ENCODE measurements around the gene ZNF232. TPM values are rescaled to one million over a fixed set of nuclear protein-coding genes. Genes with fewer than 3 reads are reported as not detected.
"Not testable (repeated sequence)": the region's sequence is repeated elsewhere in the genome, so short reads cannot be mapped to it uniquely, and the experiment has no call there.

Gene ZNF232
- total RNA-seq, 1 donor from 2014 or later = 7.3 TPM

- peak; percentile 56 for DNase-seq
These were observed 14.4 kb downstream of the ZNF232 start for GRCh38 chr17:5097101-5097834.

- DNase-seq = no peak
These were observed 15.0 kb downstream of the ZNF232 start for GRCh38 chr17:5096731-5097100.

- DNase-seq = no peak
These were observed 19.3 kb downstream of the ZNF232 start for GRCh38 chr17:5092218-5093010.

GRCh38 chr17:5080591-5080990 is 31.1 kb downstream of the ZNF232 start:
- DNase-seq = no peak

GRCh38 chr17:5078106-5079028 is 33.3 kb downstream of the ZNF232 start, which contains the start of gene ZFP3:
ZFP3 (plus strand) TSS chr17:5078467; CDS start chr17:5091505, 13,038 bp downstream.
- peak; percentile 73 for DNase-seq

DNA sequence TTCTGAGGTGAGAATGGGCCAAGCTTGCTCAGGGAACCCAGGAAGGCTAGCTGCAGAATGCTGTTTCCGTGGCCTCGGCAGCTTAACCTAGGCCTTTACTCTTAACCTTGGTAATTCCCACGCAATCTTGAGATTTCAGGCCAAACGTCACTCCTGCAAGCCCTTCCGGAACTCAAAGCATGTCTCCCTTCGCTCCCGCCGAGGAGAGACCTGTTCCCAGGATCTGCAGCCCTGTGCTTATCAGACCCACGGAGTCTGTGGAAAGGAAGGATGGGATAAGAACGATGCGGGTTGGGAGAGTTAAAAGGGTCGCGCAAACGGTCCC is 33.9 kb downstream of the ZNF232 start:
- no peak for DNase-seq

- DNase-seq = not testable (repeated sequence)
These were observed 34.4 kb downstream of the ZNF232 start for GRCh38 chr17:5077275-5077674.

GRCh38 chr17:5075472-5075871 is 36.2 kb downstream of the ZNF232 start:
- not testable (repeated sequence) for DNase-seq

DNA sequence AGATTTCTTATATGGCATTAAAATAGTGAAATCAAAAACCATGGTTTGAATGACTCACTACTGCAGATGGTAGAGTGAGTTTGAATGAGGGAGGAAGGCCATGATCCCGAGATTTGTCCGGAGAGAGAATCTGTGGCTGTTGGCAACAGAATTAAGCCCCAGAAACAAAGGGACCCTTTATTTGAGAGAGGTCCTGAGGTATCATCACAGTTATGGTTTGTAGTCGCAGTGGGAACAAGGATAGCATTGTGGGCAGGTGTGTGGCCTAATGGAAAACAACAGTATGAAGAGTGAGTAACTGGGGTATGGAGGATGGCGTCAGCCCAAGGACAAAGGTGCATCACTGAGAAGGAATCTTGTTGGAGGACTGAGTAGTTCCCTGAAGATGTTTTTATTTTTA is 42.0 kb downstream of the ZNF232 start:
- no peak for DNase-seq

- no peak for DNase-seq
These were observed 43.4 kb downstream of the ZNF232 start for GRCh38 chr17:5068236-5068635.

DNA sequence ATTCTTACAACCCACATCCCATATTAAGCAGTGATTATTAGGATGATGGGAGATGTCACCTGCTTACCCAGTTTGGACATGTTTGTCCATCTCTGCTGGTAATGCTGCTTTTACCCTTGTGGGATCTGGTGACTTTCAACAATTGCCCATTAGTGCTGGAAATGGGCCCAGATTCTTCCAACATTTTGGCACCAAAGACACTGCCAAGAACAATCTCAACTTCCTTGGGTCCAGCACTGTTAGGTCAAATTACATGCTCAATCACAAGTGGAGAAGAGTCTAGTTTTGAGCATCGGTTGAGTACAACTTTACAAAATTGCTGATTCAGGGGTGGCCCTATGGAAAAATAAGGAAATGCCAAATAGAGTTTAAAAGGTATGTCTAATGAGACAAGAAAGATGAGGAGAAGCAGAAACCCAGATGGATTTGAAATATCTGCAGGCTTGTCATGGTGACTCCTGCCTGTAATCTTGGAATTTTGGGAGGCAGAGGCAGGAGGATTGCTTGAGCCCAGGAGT is 46.4 kb downstream of the ZNF232 start:
- DNase-seq = no peak

Small RNA genes within 50 kb of the gene (small RNA-seq; reads per million reads assigned to genes)
- not detected for gene AC012146.4 (ENCODE audit: low replicate concordance)

Other genes with a start within 250 kb of the ZNF232 start
- gene C17orf107, start 212.3 kb downstream of the ZNF232 start, total RNA-seq = 6.0 TPM
- gene CHRNE, start 208.8 kb downstream of the ZNF232 start, total RNA-seq = 0.69 TPM
- 0.10 TPM for gene GP1BA, start 179.6 kb downstream of the ZNF232 start, total RNA-seq
- 34.2 TPM for gene SLC25A11, start 171.8 kb downstream of the ZNF232 start, total RNA-seq
- 20.6 TPM for gene RNF167, start 171.6 kb downstream of the ZNF232 start, total RNA-seq
- 160 TPM for gene PFN1, start 163.3 kb downstream of the ZNF232 start, total RNA-seq
- 378 TPM for gene ENO3, start 160.8 kb downstream of the ZNF232 start, total RNA-seq
- gene SPAG7, start 144.1 kb downstream of the ZNF232 start, total RNA-seq = 40.7 TPM
- gene CAMTA2, start 124.2 kb downstream of the ZNF232 start, total RNA-seq = 17.8 TPM
- 0.20 TPM for gene INCA1, start 114.4 kb downstream of the ZNF232 start, total RNA-seq
- 29.1 TPM for gene KIF1C, start 113.9 kb downstream of the ZNF232 start, total RNA-seq
- gene SLC52A1, start 76.5 kb downstream of the ZNF232 start, total RNA-seq = 0.59 TPM
- gene ZFP3, start 33.4 kb downstream of the ZNF232 start, total RNA-seq = 3.1 TPM
- 0.20 TPM for gene USP6, start 4.2 kb upstream of the ZNF232 start, total RNA-seq
- gene ZNF594, start 80.0 kb upstream of the ZNF232 start, total RNA-seq = 10.2 TPM
- 0.99 TPM for gene SCIMP, start 123.0 kb upstream of the ZNF232 start, total RNA-seq
- gene RABEP1, start 170.4 kb upstream of the ZNF232 start, total RNA-seq = 29.5 TPM